ENCODE measurements around the gene SUCLA2.

SUCLA2 gene

GRCh38 chr13:47934371-47934770 is 66.7 kb downstream of the SUCLA2 start:
- H3K4me3 ChIP-seq (ENCODE audit: low read depth, low read length): no peak overlapping the region
- TF ChIP-seq CTCF (IDR thresholded peaks at IDR 0.05; ENCODE audit: borderline replicate concordance, insufficient read depth, low read depth, low read length): no peak

- TF ChIP-seq CTCF (IDR thresholded peaks at IDR 0.05; ENCODE audit: borderline replicate concordance, insufficient read depth, low read depth, low read length): no peak
- no peak overlapping the region for H3K4me3 ChIP-seq (ENCODE audit: low read depth, low read length)
Observed at GRCh38 chr13:47932950-47933923, 67.8 kb downstream of the SUCLA2 start.

- no peak for TF ChIP-seq CTCF (IDR thresholded peaks at IDR 0.05; ENCODE audit: borderline replicate concordance, insufficient read depth, low read depth, low read length)
- no peak overlapping the region for H3K4me3 ChIP-seq (ENCODE audit: low read depth, low read length)
Observed at GRCh38 chr13:47930649-47931165, 70.4 kb downstream of the SUCLA2 start.

GRCh38 chr13:47929156-47929555 is 71.9 kb downstream of the SUCLA2 start:
- TF ChIP-seq CTCF (IDR thresholded peaks at IDR 0.05; ENCODE audit: borderline replicate concordance, insufficient read depth, low read depth, low read length): no peak
- H3K4me3 ChIP-seq (ENCODE audit: low read depth, low read length): no peak overlapping the region

GRCh38 chr13:47917022-47917574 is 84.0 kb downstream of the SUCLA2 start:
- H3K4me3 ChIP-seq (ENCODE audit: low read depth, low read length): no peak overlapping the region
- no peak for TF ChIP-seq CTCF (IDR thresholded peaks at IDR 0.05; ENCODE audit: borderline replicate concordance, insufficient read depth, low read depth, low read length)

- TF ChIP-seq CTCF (IDR thresholded peaks at IDR 0.05; ENCODE audit: borderline replicate concordance, insufficient read depth, low read depth, low read length): no peak
- no peak overlapping the region for H3K4me3 ChIP-seq (ENCODE audit: low read depth, low read length)
Observed at GRCh38 chr13:47908197-47908902, 92.7 kb downstream of the SUCLA2 start.
